ENCODE data around the gene ALG1L2.
"Not testable (repeated sequence)": the region's sequence is repeated elsewhere in the genome, so short reads cannot be mapped to it uniquely, and the experiment has no call there.

Gene ALG1L2

DNA sequence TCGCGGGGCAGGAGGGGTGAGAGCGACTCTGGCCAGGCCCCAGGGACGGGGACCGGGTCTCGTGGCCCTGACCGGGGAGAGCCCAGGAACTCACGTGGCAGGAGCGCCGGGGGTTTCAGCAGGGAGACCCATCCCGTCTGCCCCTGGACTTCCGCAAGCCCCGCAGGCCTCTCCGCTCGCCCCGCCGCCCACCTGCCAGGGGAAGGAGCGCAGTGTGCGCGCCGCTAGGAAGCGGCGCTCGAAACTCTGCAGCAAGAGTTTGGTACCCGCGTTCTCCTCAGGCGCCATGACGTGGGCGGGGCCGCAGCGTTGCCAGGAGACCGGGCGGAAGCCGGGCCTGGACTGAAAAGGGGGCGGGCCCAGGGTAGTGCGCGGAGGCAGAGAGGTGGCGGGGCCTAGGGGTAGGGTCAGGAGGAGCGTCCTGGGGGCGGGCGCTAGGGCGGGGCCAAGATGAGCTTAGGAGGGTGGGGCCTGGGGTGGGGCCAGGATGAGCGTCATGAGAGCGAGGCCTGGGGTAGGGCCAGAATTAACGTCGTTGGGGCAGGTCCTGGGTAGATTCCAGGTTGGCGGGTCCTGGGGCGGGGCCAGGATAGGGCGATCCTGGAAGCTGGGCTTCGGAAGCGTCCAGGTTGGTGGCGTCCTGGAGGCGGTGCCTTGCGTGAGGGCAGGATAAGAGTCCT is 29.7 kb downstream of the ALG1L2 start:
- H2AK5ac ChIP-seq (ENCODE audit: low read length, severe bottlenecking), result no peak overlapping the region
- H3K36me3 ChIP-seq (ENCODE audit: control insufficient read depth in 1 of 2, insufficient read depth in 2 of 2, low read depth in 1 of 2, low read length in 2 of 2), result no peaks in the 10 kb centered on the region
- H4K91ac ChIP-seq (ENCODE audit: low read length), result peak overlapping the region; percentile 27
- H3K23ac ChIP-seq (ENCODE audit: low read length in 2 of 2), result peak overlapping the region in 1 of 2 experiments; percentile 69
- H2BK120ac ChIP-seq (ENCODE audit: low read depth, low read length), result no peak overlapping the region
- no peak overlapping the region for H2BK12ac ChIP-seq (ENCODE audit: low read length in 2 of 2)
- H3K18ac ChIP-seq (ENCODE audit: low read depth in 1 of 2, low read length in 2 of 2), result peak overlapping the region; percentile 54 to 84
- no peak overlapping the region for H3K14ac ChIP-seq (ENCODE audit: low read length in 2 of 2)
- H3K4me3 ChIP-seq (ENCODE audit: insufficient read depth in 1 of 2, low read depth in 1 of 2, low read length in 2 of 2), result peak overlapping the region; percentile 87 to 91
- H2AFZ ChIP-seq (ENCODE audit: low read depth, low read length), result peak overlapping the region; percentile 97
- H2BK5ac ChIP-seq (ENCODE audit: low read depth, low read length, poor library complexity, severe bottlenecking), result peak overlapping the region; percentile 73
- H3K27me3 ChIP-seq (ENCODE audit: control insufficient read depth in 1 of 2, insufficient read depth in 1 of 2, low read length in 2 of 2), result no peaks in the 10 kb centered on the region
- peak; percentile 98 for DNase-seq
- H3K79me1 ChIP-seq (replicated peaks; ENCODE audit: low read length, poor library complexity, severe bottlenecking), result peaks cover 2% of the 10 kb centered on the region
- WGBS, result under 1% methylated on average over 54 of the region's 54 CpGs
- no peak overlapping the region for H3K4ac ChIP-seq (ENCODE audit: low read depth in 1 of 2, low read length in 2 of 2)
- H4K8ac ChIP-seq (ENCODE audit: low read length), result peak overlapping the region; percentile 54
- peak overlapping the region; percentile 80 for H2BK15ac ChIP-seq (ENCODE audit: low read depth, poor library complexity, severe bottlenecking)
- peak overlapping the region; percentile 92 for H3K9ac ChIP-seq (ENCODE audit: low read length)
- H3K4me1 ChIP-seq (ENCODE audit: control insufficient read depth, insufficient read depth, low read depth, low read length), result peaks cover 1% of the 10 kb centered on the region
- H3K4me2 ChIP-seq (ENCODE audit: low read length, poor library complexity, severe bottlenecking), result peak overlapping the region; percentile 96
- no peaks in the 10 kb centered on the region for H3K9me3 ChIP-seq (ENCODE audit: control insufficient read depth, low read length)
- peak overlapping the region; percentile 73 for H3K27ac ChIP-seq (ENCODE audit: low read length, poor library complexity, severe bottlenecking)

DNA sequence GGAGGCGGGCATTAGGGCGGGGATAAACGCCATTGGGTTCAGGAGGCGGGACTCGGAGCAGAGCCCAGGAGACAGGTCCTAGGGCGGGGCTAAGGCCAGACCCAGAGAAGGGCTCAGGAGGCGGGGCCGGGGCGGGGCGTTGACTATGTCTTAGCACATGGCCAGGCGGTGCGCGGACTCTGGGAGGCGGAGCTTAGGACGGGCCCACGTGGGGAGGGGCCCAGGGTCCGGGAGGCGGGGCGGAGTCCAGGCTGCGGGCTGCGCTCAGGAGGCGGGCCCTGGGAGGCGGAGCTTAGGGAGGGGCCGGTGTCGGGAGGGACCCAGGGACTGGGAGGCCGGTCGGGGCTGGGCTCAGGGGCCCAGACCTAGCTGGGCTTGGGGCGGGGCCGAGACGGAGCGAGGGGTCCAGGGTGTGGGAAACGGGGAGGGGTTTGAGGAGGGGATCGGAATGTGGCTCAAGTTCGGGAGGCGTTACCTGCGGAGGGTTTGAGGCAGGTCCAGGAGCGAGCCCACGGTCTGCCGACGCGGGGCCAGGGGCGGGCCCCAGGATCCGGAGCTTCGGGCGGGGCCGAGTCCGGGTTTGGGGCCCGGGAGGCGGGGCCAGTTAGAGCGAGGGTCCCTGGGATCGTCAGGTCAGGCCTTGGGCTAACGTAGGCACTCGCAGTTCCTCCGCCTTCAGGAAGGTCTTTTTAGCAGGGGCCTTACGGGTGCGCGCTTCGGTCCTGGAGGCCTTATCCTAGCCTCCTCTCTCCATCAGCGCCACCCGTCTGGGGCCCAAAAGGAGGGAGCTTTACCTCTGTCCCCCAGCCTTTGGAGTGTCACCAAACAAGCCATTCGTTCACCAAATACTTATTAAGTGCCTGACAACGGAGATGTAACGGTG is 30.5 kb downstream of the ALG1L2 start:
- H3K23ac ChIP-seq (ENCODE audit: low read length in 2 of 2); H2AFZ ChIP-seq (ENCODE audit: low read depth, low read length); H3K27me3 ChIP-seq (ENCODE audit: control insufficient read depth in 1 of 2, insufficient read depth in 1 of 2, low read length in 2 of 2); H4K8ac ChIP-seq (ENCODE audit: low read length); H3K36me3 ChIP-seq (ENCODE audit: control insufficient read depth in 1 of 2, insufficient read depth in 2 of 2, low read depth in 1 of 2, low read length in 2 of 2); H2BK5ac ChIP-seq (ENCODE audit: low read depth, low read length, poor library complexity, severe bottlenecking); H4K91ac ChIP-seq (ENCODE audit: low read length); H2BK15ac ChIP-seq (ENCODE audit: low read depth, poor library complexity, severe bottlenecking); H3K4ac ChIP-seq (ENCODE audit: low read depth in 1 of 2, low read length in 2 of 2); H2AK5ac ChIP-seq (ENCODE audit: low read length, severe bottlenecking); H3K14ac ChIP-seq (ENCODE audit: low read length in 2 of 2); H2BK120ac ChIP-seq (ENCODE audit: low read depth, low read length); H3K9me3 ChIP-seq (ENCODE audit: control insufficient read depth, low read length); H3K79me1 ChIP-seq (replicated peaks; ENCODE audit: low read length, poor library complexity, severe bottlenecking); H2BK12ac ChIP-seq (ENCODE audit: low read length in 2 of 2); H3K27ac ChIP-seq (ENCODE audit: low read length, poor library complexity, severe bottlenecking); H3K4me1 ChIP-seq (ENCODE audit: control insufficient read depth, insufficient read depth, low read depth, low read length): not testable (repeated sequence)
- H3K4me2 ChIP-seq (ENCODE audit: low read length, poor library complexity, severe bottlenecking), result peak overlapping the region; percentile 52
- H3K9ac ChIP-seq (ENCODE audit: low read length), result peak overlapping the region; percentile 84
- 1% methylated on average over 32 of the region's 63 CpGs for WGBS
- peak overlapping the region; percentile 45 to 81 for H3K4me3 ChIP-seq (ENCODE audit: insufficient read depth in 1 of 2, low read depth in 1 of 2, low read length in 2 of 2)
- peak overlapping the region in 1 of 2 experiments; percentile 2 for H3K18ac ChIP-seq (ENCODE audit: low read depth in 1 of 2, low read length in 2 of 2)
- DNase-seq, result peak; percentile 96

DNA sequence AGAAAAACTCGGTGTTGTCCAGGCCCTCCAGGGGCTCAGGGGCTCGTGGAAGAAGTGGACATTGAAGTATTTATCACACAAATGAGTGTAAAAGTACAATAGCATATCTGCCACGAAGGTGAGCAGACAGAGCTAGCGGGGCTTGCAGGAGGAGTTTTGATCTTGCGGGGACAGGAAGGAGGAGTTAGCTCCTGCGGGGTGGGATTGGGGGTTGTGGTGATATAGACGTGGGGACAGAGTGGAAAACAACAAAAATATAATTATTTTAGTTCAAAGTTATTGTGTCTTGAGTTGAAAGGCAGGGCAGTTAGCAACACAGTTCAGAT is 31.1 kb downstream of the ALG1L2 start:
- H3K14ac ChIP-seq (ENCODE audit: low read length in 2 of 2); H3K4ac ChIP-seq (ENCODE audit: low read depth in 1 of 2, low read length in 2 of 2); H2BK12ac ChIP-seq (ENCODE audit: low read length in 2 of 2); H2BK5ac ChIP-seq (ENCODE audit: low read depth, low read length, poor library complexity, severe bottlenecking); H3K4me1 ChIP-seq (ENCODE audit: control insufficient read depth, insufficient read depth, low read depth, low read length); H4K8ac ChIP-seq (ENCODE audit: low read length); H2BK15ac ChIP-seq (ENCODE audit: low read depth, poor library complexity, severe bottlenecking); H3K9me3 ChIP-seq (ENCODE audit: control insufficient read depth, low read length); DNase-seq; H3K79me1 ChIP-seq (replicated peaks; ENCODE audit: low read length, poor library complexity, severe bottlenecking); H2BK120ac ChIP-seq (ENCODE audit: low read depth, low read length); H3K36me3 ChIP-seq (ENCODE audit: control insufficient read depth in 1 of 2, insufficient read depth in 2 of 2, low read depth in 1 of 2, low read length in 2 of 2); H3K27me3 ChIP-seq (ENCODE audit: control insufficient read depth in 1 of 2, insufficient read depth in 1 of 2, low read length in 2 of 2); H3K23ac ChIP-seq (ENCODE audit: low read length in 2 of 2); H2AFZ ChIP-seq (ENCODE audit: low read depth, low read length); H4K91ac ChIP-seq (ENCODE audit: low read length): not testable (repeated sequence)
- Histone ChIP-seq H3K27ac (ENCODE audit: low read length, poor library complexity, severe bottlenecking) (peak overlapping the region; percentile 1), H3K4me3 (ENCODE audit: insufficient read depth in 1 of 2, low read depth in 1 of 2, low read length in 2 of 2) (peak overlapping the region; percentile 45 to 81), H3K18ac (ENCODE audit: low read depth in 1 of 2, low read length in 2 of 2) (peak overlapping the region in 1 of 2 experiments; percentile 2), H3K4me2 (ENCODE audit: low read length, poor library complexity, severe bottlenecking) (peak overlapping the region; percentile 52), H2AK5ac (ENCODE audit: low read length, severe bottlenecking) (peak overlapping the region; percentile 69), H3K9ac (ENCODE audit: low read length) (peak overlapping the region; percentile 84)
- WGBS, result 7% methylated on average over 4 of the region's 7 CpGs

DNA sequence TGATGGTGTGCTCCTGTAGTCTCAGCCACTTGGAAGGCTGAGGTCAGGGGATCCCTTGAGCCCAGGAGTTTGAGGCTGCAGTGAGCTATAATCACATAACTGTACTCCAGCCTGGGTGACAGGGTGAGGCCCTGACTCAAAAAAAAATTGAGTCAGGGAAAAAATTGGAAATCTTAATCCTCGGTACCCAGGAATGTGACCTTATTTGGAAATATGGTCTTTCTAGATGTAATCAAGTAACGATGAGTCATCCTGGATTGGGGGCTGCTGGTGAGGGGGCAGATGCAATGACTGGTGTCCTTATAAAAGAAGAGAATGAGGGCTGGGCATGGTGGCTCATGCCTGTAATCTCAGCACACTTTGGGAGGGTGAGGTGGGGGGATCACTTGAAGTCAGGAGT is 33.8 kb downstream of the ALG1L2 start:
- not testable (repeated sequence) for H3K9me3 ChIP-seq (ENCODE audit: control insufficient read depth, low read length); H2BK12ac ChIP-seq (ENCODE audit: low read length in 2 of 2); H3K79me1 ChIP-seq (replicated peaks; ENCODE audit: low read length, poor library complexity, severe bottlenecking); H3K18ac ChIP-seq (ENCODE audit: low read depth in 1 of 2, low read length in 2 of 2); H3K27ac ChIP-seq (ENCODE audit: low read length, poor library complexity, severe bottlenecking); H4K8ac ChIP-seq (ENCODE audit: low read length); H3K14ac ChIP-seq (ENCODE audit: low read length in 2 of 2); H3K4ac ChIP-seq (ENCODE audit: low read depth in 1 of 2, low read length in 2 of 2); H2AK5ac ChIP-seq (ENCODE audit: low read length, severe bottlenecking); H2AFZ ChIP-seq (ENCODE audit: low read depth, low read length); H3K4me2 ChIP-seq (ENCODE audit: low read length, poor library complexity, severe bottlenecking); H3K23ac ChIP-seq (ENCODE audit: low read length in 2 of 2); H3K4me1 ChIP-seq (ENCODE audit: control insufficient read depth, insufficient read depth, low read depth, low read length); H2BK120ac ChIP-seq (ENCODE audit: low read depth, low read length); H2BK5ac ChIP-seq (ENCODE audit: low read depth, low read length, poor library complexity, severe bottlenecking); H2BK15ac ChIP-seq (ENCODE audit: low read depth, poor library complexity, severe bottlenecking); H4K91ac ChIP-seq (ENCODE audit: low read length); H3K9ac ChIP-seq (ENCODE audit: low read length); DNase-seq; H3K4me3 ChIP-seq (ENCODE audit: insufficient read depth in 1 of 2, low read depth in 1 of 2, low read length in 2 of 2); H3K36me3 ChIP-seq (ENCODE audit: control insufficient read depth in 1 of 2, insufficient read depth in 2 of 2, low read depth in 1 of 2, low read length in 2 of 2); H3K27me3 ChIP-seq (ENCODE audit: control insufficient read depth in 1 of 2, insufficient read depth in 1 of 2, low read length in 2 of 2)
- 13% methylated on average over 1 of the region's 2 CpGs for WGBS

Measured in mesenchymal stem cell (in vitro differentiated cells and primary cell).